A549 (cell line): ENCODE data around the gene NSD1.

Experiments used
- CEBPB ChIP-seq, 2 experiments: fragments of >200 bp in 1 of 2; sonication (Bioruptor Twin) in 1 of 2; formaldehyde crosslinking in 1 of 2; IDR thresholded peaks; 2 replicates each; pipeline ENCODE4 v1.6.1; 2012 to 2016
- CTCF ChIP-seq: fragments of >200 bp; sonication (Bioruptor Twin); formaldehyde crosslinking; IDR thresholded peaks from 3 replicates; pipeline ENCODE4 v1.5.1; 2016
- E2F6 ChIP-seq: IDR thresholded peaks from 2 replicates; pipeline ENCODE4 v1.6.1; 2012; ENCODE audit warnings: low read depth, borderline replicate concordance
- EP300 ChIP-seq, 2 experiments: fragments of >200 bp; sonication (Bioruptor Twin); formaldehyde crosslinking; IDR thresholded peaks; 2 replicates in 1 of 2; 3 replicates in 1 of 2; pipeline ENCODE4 v1.6.1; 2016 to 2017
- FOSL2 ChIP-seq, 2 experiments: fragments of 450-650 bp in 1 of 2; fragments of >200 bp in 1 of 2; sonication (Bioruptor Twin) in 1 of 2; formaldehyde crosslinking; IDR thresholded peaks; 2 replicates each; pipeline versions ENCODE4 v1.5.0 to v1.6.1; 2016 to 2020; ENCODE audit warnings: mild to moderate bottlenecking in 1 of 2, moderate library complexity in 1 of 2
- KDM1A ChIP-seq: fragments of 200-600 bp; sonication (generic); IDR thresholded peaks from 2 replicates; pipeline ENCODE4 v1.6.1; 2016; ENCODE audit warnings: low read depth, mild to moderate bottlenecking
- POLR2A ChIP-seq: IDR thresholded peaks from 2 replicates; pipeline ENCODE4 v1.6.1; 2012; ENCODE audit warnings: mild to moderate bottlenecking, low read length
- RAD21 ChIP-seq, 2 experiments: fragments of >200 bp in 1 of 2; sonication (Bioruptor Twin) in 1 of 2; formaldehyde crosslinking in 1 of 2; IDR thresholded peaks in 1 of 2; conservative IDR thresholded peaks in 1 of 2; 2 replicates in 1 of 2; 3 replicates in 1 of 2; pipeline ENCODE4 v1.6.1; 2012 to 2018; ENCODE audit warnings: inconsistent platforms in 1 of 2
- TP53 ChIP-seq: fragments of 250-450 bp; sonication (Bioruptor Pico); IDR thresholded peaks from 2 replicates; pipeline ENCODE4 v1.5.0; 2021; ENCODE audit warnings: mild to moderate bottlenecking, moderate library complexity

- no peak for TF ChIP-seq POLR2A
- no peak for TF ChIP-seq KDM1A
- TF ChIP-seq CTCF: no peak
- no peak for TF ChIP-seq EP300 (IDR thresholded peaks at IDR 0.05)
- no peak for TF ChIP-seq E2F6
- no peak for TF ChIP-seq RAD21 (conservative IDR thresholded peaks at IDR 0.05 in 1 of 2, IDR thresholded peaks at IDR 0.05 in 1 of 2)
- no peak for TF ChIP-seq FOSL2 (IDR thresholded peaks at IDR 0.05)
- no peak for TF ChIP-seq FOSL2 (CRISPR knock-in tag; IDR thresholded peaks at IDR 0.05)
- no peak for TF ChIP-seq TP53 (CRISPR knock-in tag)
- no peak for TF ChIP-seq CEBPB (IDR thresholded peaks at IDR 0.05)
Observed at GRCh38 chr5:177347699-177348098, 214.1 kb downstream of the NSD1 start.
